ENCODE data around the gene SMPD3.

- TF ChIP-seq CTCF (IDR thresholded peaks at IDR 0.05) (no peak), POLR2A (IDR thresholded peaks at IDR 0.05) (no peak)
Measured at GRCh38 chr16:68496689-68497088, 48.4 kb upstream of the SMPD3 start.
